H1 (cell line): ENCODE results near the gene IL12RB2. TPM values are rescaled to one million over a fixed set of nuclear protein-coding genes. Genes with fewer than 3 reads are reported as not detected.

Source experiments
- CTCF ChIA-PET: fragments of 300-600 bp; sonication (Branson Sonifier 250); formaldehyde crosslinking; loops from one replicate; lab custom pipeline; 2021; ENCODE audit not compliant: partially characterized antibody; lab: Charles Lee
- POLR2A ChIA-PET: fragments of 300-600 bp; sonication (Branson Sonifier 250); formaldehyde crosslinking; loops from one replicate; lab custom pipeline; 2021; ENCODE audit warnings: inconsistent platforms; ENCODE audit not compliant: partially characterized antibody; lab: Charles Lee
- DNase-seq, 2 experiments: peaks; one replicate each; pipeline versions ENCODE4 v3.0.0 to v3.0.0-alpha.2; 2010 to 2022; ENCODE audit warnings: low spot score in 2 of 2, low read depth in 1 of 2, mixed read lengths in 1 of 2
- FAIRE-seq: peaks from 2 replicates; lab custom pipeline; 2011; peaks lifted over from hg19 to GRCh38; lab: Jason Lieb, UNC
- H2AFZ ChIP-seq: 2 replicates; pipeline ENCODE4 v1.8.1; 2012; ENCODE audit warnings: low read length, inconsistent platforms
- H2AK5ac ChIP-seq: 2 replicates; pipeline ENCODE4 v1.6.1; 2013; ENCODE audit warnings: low read depth, low read length
- H2BK120ac ChIP-seq: replicated peaks from 2 replicates; pipeline ENCODE3; 2013; ENCODE audit warnings: low read depth, low read length, inconsistent platforms
- H2BK12ac ChIP-seq: 2 replicates; pipeline ENCODE4 v1.6.1; 2013; ENCODE audit warnings: low read depth, low read length
- H2BK15ac ChIP-seq: 2 replicates; pipeline ENCODE4 v1.6.1; 2013; ENCODE audit warnings: low read length
- H2BK20ac ChIP-seq: 2 replicates; pipeline ENCODE4 v1.6.1; 2013; ENCODE audit warnings: low read length
- H2BK5ac ChIP-seq: 2 replicates; pipeline ENCODE4 v1.6.1; 2013; ENCODE audit warnings: low read depth, low read length
- H3K14ac ChIP-seq: 2 replicates; pipeline ENCODE4 v1.6.1; 2013; ENCODE audit warnings: inconsistent platforms; ENCODE audit not compliant: insufficient read length
- H3K18ac ChIP-seq: 2 replicates; pipeline ENCODE4 v1.6.1; 2013; ENCODE audit warnings: low read length; ENCODE audit errors: extremely low read depth
- H3K23ac ChIP-seq: 2 replicates; pipeline ENCODE4 v1.6.1; 2013; ENCODE audit warnings: inconsistent platforms; ENCODE audit not compliant: insufficient read length
- H3K23me2 ChIP-seq: 2 replicates; pipeline ENCODE4 v1.6.1; 2013; ENCODE audit warnings: low read depth, low read length
- H3K27ac ChIP-seq: 2 replicates; pipeline ENCODE4 v1.6.1; 2011; ENCODE audit warnings: low read depth, low read length, inconsistent platforms
- H3K27me3 ChIP-seq, 4 experiments: replicated peaks in 1 of 4; 1 replicate in 1 of 4; 2 replicates in 3 of 4; pipeline versions ENCODE4 v1.6.1 to v1.8.1; 2011 to 2013; ENCODE audit warnings: low read length in 3 of 4, mild to moderate bottlenecking in 3 of 4, inconsistent platforms in 2 of 4, mixed read lengths in 2 of 4, moderate library complexity in 1 of 4; ENCODE audit not compliant: control insufficient read depth in 3 of 4, insufficient read depth in 3 of 4; ENCODE audit errors: extremely low read depth in 1 of 4
- H3K36me3 ChIP-seq, 4 experiments: 2 replicates each; pipeline versions ENCODE4 v1.6.1 to v1.8.1; 2011 to 2013; ENCODE audit warnings: mild to moderate bottlenecking in 4 of 4, low read length in 3 of 4, moderate library complexity in 2 of 4, control low read depth in 1 of 4, inconsistent platforms in 1 of 4; ENCODE audit not compliant: insufficient read depth in 4 of 4, control insufficient read depth in 2 of 4
- H3K4ac ChIP-seq: replicated peaks from 2 replicates; pipeline ENCODE3; 2013; ENCODE audit warnings: low read length, low read depth, mixed read lengths, inconsistent platforms; ENCODE audit not compliant: insufficient read length
- H3K4me1 ChIP-seq, 4 experiments: replicated peaks in 1 of 4; 1 replicate in 1 of 4; 2 replicates in 3 of 4; pipeline versions ENCODE4 v1.6.1 to v1.8.1; 2011 to 2013; ENCODE audit warnings: low read length in 3 of 4, inconsistent platforms in 2 of 4, mixed read lengths in 1 of 4; ENCODE audit not compliant: insufficient read depth in 4 of 4, control insufficient read depth in 3 of 4
- H3K4me2 ChIP-seq, 2 experiments: 2 replicates each; pipeline versions ENCODE4 v1.6.1 to v1.8.1; 2011 to 2013; ENCODE audit warnings: low read depth in 2 of 2, low read length in 2 of 2, control low read depth in 1 of 2, inconsistent platforms in 1 of 2, mild to moderate bottlenecking in 1 of 2; ENCODE audit not compliant: insufficient read depth in 1 of 2
- H3K4me3 ChIP-seq, 4 experiments: fragments of 200-600, 300-600 bp in 1 of 4; sonication (generic), shearing (Covaris generic), sonication (Bioruptor Twin) in 1 of 4; 2 replicates each; pipeline versions ENCODE4 v1.5.1 to v1.8.1; 2011 to 2016; ENCODE audit warnings: low read length in 4 of 4, low read depth in 3 of 4, control low read depth in 2 of 4, inconsistent platforms in 2 of 4, mild to moderate bottlenecking in 2 of 4, mixed read lengths in 1 of 4, moderate library complexity in 1 of 4; ENCODE audit not compliant: insufficient read depth in 2 of 4; ENCODE audit errors: extremely low read depth in 1 of 4
- H3K56ac ChIP-seq: replicated peaks from 2 replicates; pipeline ENCODE3; 2013; ENCODE audit warnings: low read depth, mild to moderate bottlenecking, mixed read lengths, low read length, inconsistent platforms; ENCODE audit not compliant: insufficient read length
- H3K79me1 ChIP-seq: 2 replicates; pipeline ENCODE4 v1.6.1; 2013; ENCODE audit warnings: low read depth, low read length, control low read depth
- H3K79me2 ChIP-seq, 2 experiments: 2 replicates each; pipeline versions ENCODE4 v1.6.1 to v1.8.1; 2012 to 2013; ENCODE audit warnings: low read length in 2 of 2, mild to moderate bottlenecking in 2 of 2, inconsistent platforms in 1 of 2; ENCODE audit not compliant: insufficient read depth in 2 of 2, control insufficient read depth in 1 of 2
- H3K9ac ChIP-seq, 4 experiments: replicated peaks in 1 of 4; 1 replicate in 1 of 4; 2 replicates in 3 of 4; pipeline versions ENCODE4 v1.6.1 to v1.8.1; 2011 to 2013; ENCODE audit warnings: low read depth in 3 of 4, low read length in 3 of 4, control low read depth in 2 of 4, mild to moderate bottlenecking in 2 of 4, moderate library complexity in 2 of 4, inconsistent platforms in 1 of 4; ENCODE audit errors: extremely low read depth in 1 of 4
- H3K9me3 ChIP-seq, 2 experiments: 2 replicates each; pipeline versions ENCODE4 v1.6.1 to v1.8.1; 2012 to 2013; ENCODE audit warnings: mild to moderate bottlenecking in 2 of 2, moderate library complexity in 2 of 2, control low read depth in 1 of 2, inconsistent platforms in 1 of 2, low read depth in 1 of 2, low read length in 1 of 2, mixed read lengths in 1 of 2; ENCODE audit not compliant: insufficient read depth in 2 of 2
- H4K20me1 ChIP-seq, 2 experiments: replicated peaks in 1 of 2; 2 replicates each; pipeline versions ENCODE3 to v1.8.1; 2011 to 2013; ENCODE audit warnings: inconsistent platforms in 2 of 2, low read length in 2 of 2, mild to moderate bottlenecking in 1 of 2; ENCODE audit not compliant: insufficient read depth in 2 of 2, control insufficient read depth in 1 of 2
- H4K5ac ChIP-seq: 2 replicates; pipeline ENCODE4 v1.6.1; 2013; ENCODE audit warnings: low read length, low read depth, mixed read lengths, inconsistent platforms; ENCODE audit not compliant: insufficient read length
- H4K8ac ChIP-seq: 2 replicates; pipeline ENCODE4 v1.8.0; 2013; ENCODE audit warnings: mild to moderate bottlenecking, moderate library complexity, low read length, inconsistent platforms; ENCODE audit not compliant: insufficient read depth; ENCODE audit errors: extremely low read depth
- H4K91ac ChIP-seq: replicated peaks from 2 replicates; pipeline ENCODE3; 2013; ENCODE audit warnings: low read length, mixed read lengths, inconsistent platforms; ENCODE audit not compliant: insufficient read length
- CBX5 ChIP-seq: fragments of 300-800, 300-1000 bp; sonication (generic); IDR thresholded peaks from 2 replicates; pipeline ENCODE4 v1.7.1; 2016; ENCODE audit warnings: antibody characterized with exemption, low read length, low read depth
- CREB1 ChIP-seq: IDR thresholded peaks from 2 replicates; pipeline ENCODE4 v1.6.1; 2012; ENCODE audit warnings: inconsistent platforms
- CTBP2 ChIP-seq: IDR thresholded peaks from 2 replicates; pipeline ENCODE4 v1.7.0; 2011; ENCODE audit warnings: borderline replicate concordance, mild to moderate bottlenecking, moderate library complexity, mixed read lengths, low read length; ENCODE audit not compliant: insufficient read depth, insufficient read length
- E2F6 ChIP-seq: IDR thresholded peaks from 2 replicates; pipeline ENCODE4 v1.6.1; 2012; ENCODE audit warnings: inconsistent platforms
- EGR1 ChIP-seq: IDR thresholded peaks from 2 replicates; pipeline ENCODE4 v1.6.1; 2011; ENCODE audit warnings: low read depth, low read length, borderline replicate concordance
- EP300 ChIP-seq, 2 experiments: IDR thresholded peaks; 1 replicate in 1 of 2; 2 replicates in 1 of 2; pipeline ENCODE4 v1.6.1; 2011 to 2012; ENCODE audit warnings: low read depth in 2 of 2, low read length in 2 of 2, mild to moderate bottlenecking in 2 of 2, borderline replicate concordance in 1 of 2, inconsistent platforms in 1 of 2, moderate library complexity in 1 of 2
- JUND ChIP-seq: IDR thresholded peaks from 2 replicates; pipeline ENCODE4 v1.6.1; 2011; ENCODE audit warnings: mild to moderate bottlenecking, improper control_type of control experiment, low read length
- KDM1A ChIP-seq: fragments of 200-600, 300-600 bp; sonication (generic); IDR thresholded peaks from 2 replicates; pipeline ENCODE4 v1.7.1; 2016; ENCODE audit warnings: mild to moderate bottlenecking, low read length, borderline replicate concordance
- MAFK ChIP-seq: IDR thresholded peaks from 2 replicates; pipeline ENCODE4 v1.6.1; 2012; ENCODE audit warnings: low read depth, mild to moderate bottlenecking, improper control_type of control experiment, low read length
- POLR2AphosphoS5 ChIP-seq: IDR thresholded peaks from 2 replicates; pipeline ENCODE4 v1.6.1; 2011; ENCODE audit warnings: low read depth, low read length
- SIN3A ChIP-seq, 2 experiments: IDR thresholded peaks in 1 of 2; conservative IDR thresholded peaks in 1 of 2; 2 replicates each; pipeline ENCODE4 v1.6.1; 2011 to 2012; ENCODE audit warnings: low read length in 2 of 2, improper control_type of control experiment in 1 of 2, low read depth in 1 of 2, mild to moderate bottlenecking in 1 of 2
- SP2 ChIP-seq: IDR thresholded peaks from 2 replicates; pipeline ENCODE4 v1.6.1; 2012; ENCODE audit warnings: mild to moderate bottlenecking, low read length, inconsistent platforms
- TCF12 ChIP-seq: IDR thresholded peaks from 2 replicates; pipeline ENCODE4 v1.6.1; 2011; ENCODE audit warnings: low read depth, mild to moderate bottlenecking, low read length
- TEAD4 ChIP-seq: IDR thresholded peaks from 2 replicates; pipeline ENCODE4 v1.6.1; 2012; ENCODE audit warnings: low read depth, low read length, inconsistent platforms, mixed read lengths
- WGBS, 2 experiments: shearing (Covaris generic) in 1 of 2; methylation state at CpG; one replicate each; pipeline versions ENCODE4 v1.1.6 to v1.1.7; 2013 to 2015; ENCODE audit warnings: low lambda C conversion rate in 2 of 2, mixed read lengths in 2 of 2, inconsistent platforms in 1 of 2, low coverage in 1 of 2, missing lambda C conversion rate in 1 of 2; ENCODE audit not compliant: insufficient replicate concordance in 2 of 2, insufficient coverage in 1 of 2, insufficient read length in 1 of 2; ENCODE audit errors: extremely low coverage in 1 of 2, missing lambda C conversion rate in 1 of 2; 5-methylcytosine and 5-hydroxymethylcytosine counted together
- polyA plus RNA-seq, 7 experiments: library from polyadenylated mRNA; depleted of rRNA in 3 of 7; stranded (reverse) in 5 of 7; unstranded in 2 of 7; fragments of >200 nt in 5 of 7; fragments of 200-250 nt in 2 of 7; gene quantifications; 1 replicate in 5 of 7; 2 replicates in 1 of 7; 4 replicates in 1 of 7; pipeline versions ENCODE4 v1.2.1 to v1.2.3, GENCODE V29; 2011 to 2013; ENCODE audit warnings: missing spikeins in 2 of 7, mixed read lengths in 2 of 7
- total RNA-seq: library from RNA; stranded (reverse); fragmentation: NEBNext Ultra II Directional; extraction: Animal tissue kit (Norgen Biotek cat#: 25700); gene quantifications from 2 replicates; pipeline ENCODE4 v1.2.1, GENCODE V29; 2021

Gene IL12RB2
- total and polyA plus RNA-seq, 2 of the 8 experiments (the other 6 are each of a cell fraction or from before 2014, with no cell fraction given) = 1.4 TPM

GRCh38 chr1:67434491-67434890, 126.8 kb downstream of the IL12RB2 start:
- Histone ChIP-seq H4K8ac (no peak overlapping the region), H3K23ac (no peak overlapping the region), H3K4me3 (no peak overlapping the region), H2AK5ac (no peak overlapping the region), H2BK120ac (no peak overlapping the region), H2BK5ac (no peak overlapping the region), H2BK12ac (no peak overlapping the region), H3K36me3 (no peaks in the 10 kb centered on the region; a peak in 1 of 8 replicates), H3K56ac (no peak overlapping the region), H4K5ac (no peak overlapping the region), H3K4ac (no peak overlapping the region), H2BK20ac (no peak overlapping the region), H2BK15ac (no peak overlapping the region), H3K23me2 (peaks cover 5% of the 10 kb centered on the region), H3K4me2 (no peak overlapping the region), H4K20me1 (peaks cover 1 to 3% of the 10 kb centered on the region in 2 experiments), H3K79me1 (no peaks in the 10 kb centered on the region), H3K79me2 (peaks cover 3 to 17% of the 10 kb centered on the region in 2 experiments), H3K27ac (no peak overlapping the region), H3K14ac (no peak overlapping the region), H4K91ac (no peak overlapping the region), H2AFZ (no peak overlapping the region), H3K27me3 (no peaks in the 10 kb centered on the region), H3K18ac (no peak overlapping the region), H3K9me3 (no peaks in the 10 kb centered on the region), H3K9ac (no peak overlapping the region), H3K4me1 (peaks cover 0 to 12% (median 2%) of the 10 kb centered on the region in 4 experiments; a peak in 3 of 7 replicates)
- WGBS, 2 experiments = 89% methylated on average over 2 of the region's 2 CpGs; no CpG with 5 or more reads in 1 of the 2 experiments
- DNase-seq = no peak
- no peak for FAIRE-seq
- ChIA-PET CTCF (interaction anchor here (0.8 kb wide), 1 partner anchor 56 kb away, joined by 7 read pairs; no protein-coding TSS in a partner anchor), POLR2A (no interaction called here)
- TF ChIP-seq CREB1 = no peak
- TF ChIP-seq KDM1A = no peak
- no peak for TF ChIP-seq TCF12
- TF ChIP-seq JUND = no peak
- no peak for TF ChIP-seq E2F6
- no peak for TF ChIP-seq TEAD4
- TF ChIP-seq SP2 = no peak
- TF ChIP-seq POLR2AphosphoS5 = no peak
- no peak for TF ChIP-seq SIN3A (conservative IDR thresholded peaks at IDR 0.05 in 1 of 2, IDR thresholded peaks at IDR 0.05 in 1 of 2; ENCODE audit: low read depth in 1 of 2, low read length in 2 of 2)
- TF ChIP-seq CTBP2 = no peak
- TF ChIP-seq EP300 (IDR thresholded peaks at IDR 0.05; ENCODE audit: borderline replicate concordance in 1 of 2, low read depth in 2 of 2, low read length in 2 of 2) = no peak
- TF ChIP-seq CBX5 = no peak
- no peak for TF ChIP-seq EGR1
- no peak for TF ChIP-seq MAFK
